Tibial nerve (tissue), 4 donors: ENCODE data around the gene MED23. TPM values are rescaled to one million over a fixed set of nuclear protein-coding genes. Genes with fewer than 3 reads are reported as not detected.

Source experiments
- DNase-seq, 2 donors: peaks; one replicate each; pipeline ENCODE4 v3.0.0-alpha.2; 2019; ENCODE audit warnings: low spot score in 2 of 2
- H3K27ac ChIP-seq, 4 donors: fragments of 200-600 bp; sonication (generic) in 3 of 4; one replicate each; pipeline ENCODE4 v1.5.1; 2017 to 2019; ENCODE audit warnings: mild to moderate bottlenecking in 1 of 4
- H3K27me3 ChIP-seq, 2 donors: fragments of 200-600 bp; sonication (generic) in 1 of 2; one replicate each; pipeline versions ENCODE4 v1.5.1 to v1.6.0; 2017 to 2019
- H3K36me3 ChIP-seq, 3 donors: fragments of 200-600 bp; sonication (generic); one replicate each; pipeline ENCODE4 v1.5.1; 2018 to 2019
- H3K4me1 ChIP-seq, 4 donors: fragments of 200-600 bp; sonication (generic) in 3 of 4; one replicate each; pipeline ENCODE4 v1.5.1; 2017 to 2019
- H3K4me3 ChIP-seq, 4 donors: fragments of 200-600 bp; sonication (generic) in 3 of 4; one replicate each; pipeline ENCODE4 v1.5.1; 2017 to 2019; ENCODE audit warnings: mild to moderate bottlenecking in 1 of 4, moderate library complexity in 1 of 4
- H3K9me3 ChIP-seq, 4 donors: fragments of 200-600 bp; sonication (generic) in 3 of 4; one replicate each; pipeline ENCODE4 v1.5.1; 2017 to 2019
- CTCF ChIP-seq, 5 experiments: fragments of 200-600 bp in 3 of 5; fragments of 450-650 bp in 2 of 5; sonication (generic) in 3 of 5; IDR thresholded peaks; one replicate each; pipeline ENCODE4 v1.5.1; 2016 to 2019; ENCODE audit warnings: antibody characterized with exemption in 5 of 5, mild to moderate bottlenecking in 3 of 5, moderate library complexity in 2 of 5
- EP300 ChIP-seq, 2 donors: sonication (generic); formaldehyde crosslinking; IDR thresholded peaks; one replicate each; pipeline ENCODE4 v1.6.1; 2017; ENCODE audit warnings: antibody characterized with exemption in 2 of 2, mild to moderate bottlenecking in 1 of 2
- POLR2A ChIP-seq, 2 donors: fragments of 450-650 bp; IDR thresholded peaks; one replicate each; pipeline ENCODE4 v1.6.1; 2017; ENCODE audit warnings: antibody characterized with exemption in 2 of 2, mild to moderate bottlenecking in 2 of 2, moderate library complexity in 2 of 2
- WGBS, 2 donors: methylation state at CpG; one replicate each; pipeline ENCODE4 v1.1.5; 2018; 5-methylcytosine and 5-hydroxymethylcytosine counted together
- total RNA-seq, 4 donors: library from RNA; depleted of rRNA; stranded (reverse); fragments of >200 nt; gene quantifications; one replicate each; pipeline ENCODE4 v1.1.0, GENCODE V29; 2016

Gene MED23
- total RNA-seq: 10 to 100 TPM; 27.3 to 36.5 (median 29.0) TPM

GRCh38 chr6:131627724-131628682 is at the start of gene MED23:
TSS of gene MED23 (minus strand) at chr6:131628242. CDS start at chr6:131628049, 193 bp downstream.
- peak within 1 kb of the TSS; percentile 62 to 84 (median 77) for H3K27ac ChIP-seq
- TF ChIP-seq EP300 (IDR thresholded peaks at IDR 0.05) (peak in 1 of 2 donors; percentile 92), POLR2A (IDR thresholded peaks at IDR 0.05) (peak; percentile 16 to 50), CTCF (IDR thresholded peaks at IDR 0.05) (peak; percentile 92 to 97 (median 95))
- H3K4me1 ChIP-seq: peaks cover 0 to 36% (median 9%) of the 10 kb centered on the region in 4 donors
- DNase-seq: peak; percentile 84 to 89
- 0 to 1% methylated on average over 44 to 53 of the region's 53 CpGs for WGBS, 2 donors
- no peaks in the 10 kb centered on the region for H3K9me3 ChIP-seq
- peaks cover 2 to 24% (median 2%) of the 10 kb centered on the region in 3 donors for H3K36me3 ChIP-seq
- H3K27me3 ChIP-seq: no peaks in the 10 kb centered on the region
- peak within 1 kb of the TSS; percentile 59 to 98 (median 80) for H3K4me3 ChIP-seq

- H3K36me3 ChIP-seq: no peaks in the 10 kb centered on the region
- H3K4me1 ChIP-seq: no peaks in the 10 kb centered on the region
- no peaks in the 10 kb centered on the region for H3K27me3 ChIP-seq
- H3K9me3 ChIP-seq: no peaks in the 10 kb centered on the region
- no peak for DNase-seq
- TF ChIP-seq CTCF (IDR thresholded peaks at IDR 0.05) (no peak), EP300 (IDR thresholded peaks at IDR 0.05) (no peak), POLR2A (IDR thresholded peaks at IDR 0.05) (no peak)
- 97 to 100% methylated on average over 2 of the region's 2 CpGs for WGBS, 2 donors
- H3K4me3 ChIP-seq: no peak overlapping the region
- no peak overlapping the region for H3K27ac ChIP-seq
Measured at GRCh38 chr6:131673184-131673583, 45.1 kb upstream of the MED23 start.

GRCh38 chr6:131669891-131670290 is 41.8 kb upstream of the MED23 start:
- H3K4me1 ChIP-seq: no peaks in the 10 kb centered on the region
- TF ChIP-seq CTCF (IDR thresholded peaks at IDR 0.05) (no peak), EP300 (IDR thresholded peaks at IDR 0.05) (no peak), POLR2A (IDR thresholded peaks at IDR 0.05) (no peak)
- H3K27me3 ChIP-seq: no peaks in the 10 kb centered on the region
- no peak overlapping the region for H3K27ac ChIP-seq
- H3K9me3 ChIP-seq: no peaks in the 10 kb centered on the region
- H3K36me3 ChIP-seq: no peaks in the 10 kb centered on the region
- 51 to 64% methylated on average over 1 of the region's 1 CpG for WGBS, 2 donors
- DNase-seq: no peak
- H3K4me3 ChIP-seq: no peak overlapping the region

- H3K36me3 ChIP-seq: no peaks in the 10 kb centered on the region
- H3K4me1 ChIP-seq: no peaks in the 10 kb centered on the region
- H3K9me3 ChIP-seq: no peaks in the 10 kb centered on the region
- 93 to 94% methylated on average over 2 of the region's 2 CpGs for WGBS, 2 donors
- no peaks in the 10 kb centered on the region for H3K27me3 ChIP-seq
- DNase-seq: no peak
- TF ChIP-seq EP300 (IDR thresholded peaks at IDR 0.05): no peak
- H3K4me3 ChIP-seq: no peak overlapping the region
- H3K27ac ChIP-seq: no peak overlapping the region
Measured at GRCh38 chr6:131663578-131664165, 35.6 kb upstream of the MED23 start.

GRCh38 chr6:131660195-131660594 is 32.2 kb upstream of the MED23 start:
- WGBS, 2 donors: 53 to 63% methylated on average over 1 of the region's 1 CpG
- TF ChIP-seq EP300 (IDR thresholded peaks at IDR 0.05): no peak
- TF ChIP-seq POLR2A (IDR thresholded peaks at IDR 0.05): no peak
- TF ChIP-seq CTCF (IDR thresholded peaks at IDR 0.05): no peak
- no peaks in the 10 kb centered on the region for H3K36me3 ChIP-seq
- no peak overlapping the region for H3K27ac ChIP-seq
- no peaks in the 10 kb centered on the region for H3K27me3 ChIP-seq
- H3K4me3 ChIP-seq: no peak overlapping the region
- H3K4me1 ChIP-seq: no peaks in the 10 kb centered on the region
- H3K9me3 ChIP-seq: no peaks in the 10 kb centered on the region
- no peak for DNase-seq
